ENCODE results near the gene SLC10A7.

DNA sequence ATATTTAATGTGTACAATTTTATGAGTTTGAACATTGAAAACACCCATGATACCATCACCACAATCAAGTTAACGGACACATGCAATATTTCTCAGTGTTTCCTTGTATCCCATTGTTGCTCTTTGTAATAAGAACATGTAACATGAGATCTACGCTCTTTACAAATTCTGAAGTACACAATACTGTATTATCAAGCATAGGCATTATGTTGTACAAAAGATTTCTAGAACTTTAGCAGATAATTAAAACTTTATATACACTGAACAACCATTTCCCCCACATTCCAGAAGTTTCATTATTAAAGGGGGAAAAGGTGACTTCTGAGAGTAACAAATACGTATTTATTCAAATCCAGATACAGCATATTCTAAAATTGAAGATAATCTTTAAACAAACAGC lies 114.5 kb downstream of the SLC10A7 start:
- TF ChIP-seq SETDB1 (CRISPR knock-in tag; IDR thresholded peaks at IDR 0.05; ENCODE audit: borderline replicate concordance) (no peak), KDM5A (IDR thresholded peaks at IDR 0.05; ENCODE audit: borderline replicate concordance, low read length) (no peak), ZNF256 (CRISPR knock-in tag; conservative IDR thresholded peaks at IDR 0.05) (no peak), CHCHD3 (CRISPR knock-in tag; IDR thresholded peaks at IDR 0.05) (no peak), DNMT3B (CRISPR knock-in tag; conservative IDR thresholded peaks at IDR 0.05) (no peak)
- TF ChIP-seq, protein P1, sequence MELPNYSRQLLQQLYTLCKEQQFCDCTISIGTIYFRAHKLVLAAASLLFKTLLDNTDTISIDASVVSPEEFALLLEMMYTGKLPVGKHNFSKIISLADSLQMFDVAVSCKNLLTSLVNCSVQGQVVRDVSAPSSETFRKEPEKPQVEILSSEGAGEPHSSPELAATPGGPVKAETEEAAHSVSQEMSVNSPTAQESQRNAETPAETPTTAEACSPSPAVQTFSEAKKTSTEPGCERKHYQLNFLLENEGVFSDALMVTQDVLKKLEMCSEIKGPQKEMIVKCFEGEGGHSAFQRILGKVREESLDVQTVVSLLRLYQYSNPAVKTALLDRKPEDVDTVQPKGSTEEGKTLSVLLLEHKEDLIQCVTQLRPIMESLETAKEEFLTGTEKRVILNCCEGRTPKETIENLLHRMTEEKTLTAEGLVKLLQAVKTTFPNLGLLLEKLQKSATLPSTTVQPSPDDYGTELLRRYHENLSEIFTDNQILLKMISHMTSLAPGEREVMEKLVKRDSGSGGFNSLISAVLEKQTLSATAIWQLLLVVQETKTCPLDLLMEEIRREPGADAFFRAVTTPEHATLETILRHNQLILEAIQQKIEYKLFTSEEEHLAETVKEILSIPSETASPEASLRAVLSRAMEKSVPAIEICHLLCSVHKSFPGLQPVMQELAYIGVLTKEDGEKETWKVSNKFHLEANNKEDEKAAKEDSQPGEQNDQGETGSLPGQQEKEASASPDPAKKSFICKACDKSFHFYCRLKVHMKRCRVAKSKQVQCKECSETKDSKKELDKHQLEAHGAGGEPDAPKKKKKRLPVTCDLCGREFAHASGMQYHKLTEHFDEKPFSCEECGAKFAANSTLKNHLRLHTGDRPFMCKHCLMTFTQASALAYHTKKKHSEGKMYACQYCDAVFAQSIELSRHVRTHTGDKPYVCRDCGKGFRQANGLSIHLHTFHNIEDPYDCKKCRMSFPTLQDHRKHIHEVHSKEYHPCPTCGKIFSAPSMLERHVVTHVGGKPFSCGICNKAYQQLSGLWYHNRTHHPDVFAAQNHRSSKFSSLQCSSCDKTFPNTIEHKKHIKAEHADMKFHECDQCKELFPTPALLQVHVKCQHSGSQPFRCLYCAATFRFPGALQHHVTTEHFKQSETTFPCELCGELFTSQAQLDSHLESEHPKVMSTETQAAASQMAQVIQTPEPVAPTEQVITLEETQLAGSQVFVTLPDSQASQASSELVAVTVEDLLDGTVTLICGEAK (IDR thresholded peaks at IDR 0.05) = no peak
- TF ChIP-seq, protein P1 (CRISPR knock-in tag; IDR thresholded peaks at IDR 0.05) = no peak
- TF ChIP-seq, protein P2, sequence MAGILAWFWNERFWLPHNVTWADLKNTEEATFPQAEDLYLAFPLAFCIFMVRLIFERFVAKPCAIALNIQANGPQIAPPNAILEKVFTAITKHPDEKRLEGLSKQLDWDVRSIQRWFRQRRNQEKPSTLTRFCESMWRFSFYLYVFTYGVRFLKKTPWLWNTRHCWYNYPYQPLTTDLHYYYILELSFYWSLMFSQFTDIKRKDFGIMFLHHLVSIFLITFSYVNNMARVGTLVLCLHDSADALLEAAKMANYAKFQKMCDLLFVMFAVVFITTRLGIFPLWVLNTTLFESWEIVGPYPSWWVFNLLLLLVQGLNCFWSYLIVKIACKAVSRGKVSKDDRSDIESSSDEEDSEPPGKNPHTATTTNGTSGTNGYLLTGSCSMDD (CRISPR knock-in tag; IDR thresholded peaks at IDR 0.05) = no peak
- TF ChIP-seq, protein P3, sequence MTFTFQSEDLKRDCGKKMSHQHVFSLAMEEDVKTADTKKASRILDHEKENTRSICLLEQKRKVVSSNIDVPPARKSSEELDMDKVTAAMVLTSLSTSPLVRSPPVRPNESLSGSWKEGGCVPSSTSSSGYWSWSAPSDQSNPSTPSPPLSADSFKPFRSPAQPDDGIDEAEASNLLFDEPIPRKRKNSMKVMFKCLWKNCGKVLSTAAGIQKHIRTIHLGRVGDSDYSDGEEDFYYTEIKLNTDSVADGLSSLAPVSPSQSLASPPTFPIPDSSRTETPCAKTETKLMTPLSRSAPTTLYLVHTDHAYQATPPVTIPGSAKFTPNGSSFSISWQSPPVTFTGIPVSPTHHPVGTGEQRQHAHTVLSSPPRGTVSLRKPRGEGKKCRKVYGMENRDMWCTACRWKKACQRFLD (CRISPR knock-in tag; IDR thresholded peaks at IDR 0.05; ENCODE audit: borderline replicate concordance) = no peak
- TF ChIP-seq, protein P4, sequence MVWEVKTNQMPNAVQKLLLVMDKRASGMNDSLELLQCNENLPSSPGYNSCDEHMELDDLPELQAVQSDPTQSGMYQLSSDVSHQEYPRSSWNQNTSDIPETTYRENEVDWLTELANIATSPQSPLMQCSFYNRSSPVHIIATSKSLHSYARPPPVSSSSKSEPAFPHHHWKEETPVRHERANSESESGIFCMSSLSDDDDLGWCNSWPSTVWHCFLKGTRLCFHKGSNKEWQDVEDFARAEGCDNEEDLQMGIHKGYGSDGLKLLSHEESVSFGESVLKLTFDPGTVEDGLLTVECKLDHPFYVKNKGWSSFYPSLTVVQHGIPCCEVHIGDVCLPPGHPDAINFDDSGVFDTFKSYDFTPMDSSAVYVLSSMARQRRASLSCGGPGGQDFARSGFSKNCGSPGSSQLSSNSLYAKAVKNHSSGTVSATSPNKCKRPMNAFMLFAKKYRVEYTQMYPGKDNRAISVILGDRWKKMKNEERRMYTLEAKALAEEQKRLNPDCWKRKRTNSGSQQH (CRISPR knock-in tag; IDR thresholded peaks at IDR 0.05; ENCODE audit: low read depth) = no peak
- TF ChIP-seq, protein P5, sequence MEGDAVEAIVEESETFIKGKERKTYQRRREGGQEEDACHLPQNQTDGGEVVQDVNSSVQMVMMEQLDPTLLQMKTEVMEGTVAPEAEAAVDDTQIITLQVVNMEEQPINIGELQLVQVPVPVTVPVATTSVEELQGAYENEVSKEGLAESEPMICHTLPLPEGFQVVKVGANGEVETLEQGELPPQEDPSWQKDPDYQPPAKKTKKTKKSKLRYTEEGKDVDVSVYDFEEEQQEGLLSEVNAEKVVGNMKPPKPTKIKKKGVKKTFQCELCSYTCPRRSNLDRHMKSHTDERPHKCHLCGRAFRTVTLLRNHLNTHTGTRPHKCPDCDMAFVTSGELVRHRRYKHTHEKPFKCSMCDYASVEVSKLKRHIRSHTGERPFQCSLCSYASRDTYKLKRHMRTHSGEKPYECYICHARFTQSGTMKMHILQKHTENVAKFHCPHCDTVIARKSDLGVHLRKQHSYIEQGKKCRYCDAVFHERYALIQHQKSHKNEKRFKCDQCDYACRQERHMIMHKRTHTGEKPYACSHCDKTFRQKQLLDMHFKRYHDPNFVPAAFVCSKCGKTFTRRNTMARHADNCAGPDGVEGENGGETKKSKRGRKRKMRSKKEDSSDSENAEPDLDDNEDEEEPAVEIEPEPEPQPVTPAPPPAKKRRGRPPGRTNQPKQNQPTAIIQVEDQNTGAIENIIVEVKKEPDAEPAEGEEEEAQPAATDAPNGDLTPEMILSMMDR (CRISPR knock-in tag; IDR thresholded peaks at IDR 0.05) = no peak
- TF ChIP-seq, protein P6, sequence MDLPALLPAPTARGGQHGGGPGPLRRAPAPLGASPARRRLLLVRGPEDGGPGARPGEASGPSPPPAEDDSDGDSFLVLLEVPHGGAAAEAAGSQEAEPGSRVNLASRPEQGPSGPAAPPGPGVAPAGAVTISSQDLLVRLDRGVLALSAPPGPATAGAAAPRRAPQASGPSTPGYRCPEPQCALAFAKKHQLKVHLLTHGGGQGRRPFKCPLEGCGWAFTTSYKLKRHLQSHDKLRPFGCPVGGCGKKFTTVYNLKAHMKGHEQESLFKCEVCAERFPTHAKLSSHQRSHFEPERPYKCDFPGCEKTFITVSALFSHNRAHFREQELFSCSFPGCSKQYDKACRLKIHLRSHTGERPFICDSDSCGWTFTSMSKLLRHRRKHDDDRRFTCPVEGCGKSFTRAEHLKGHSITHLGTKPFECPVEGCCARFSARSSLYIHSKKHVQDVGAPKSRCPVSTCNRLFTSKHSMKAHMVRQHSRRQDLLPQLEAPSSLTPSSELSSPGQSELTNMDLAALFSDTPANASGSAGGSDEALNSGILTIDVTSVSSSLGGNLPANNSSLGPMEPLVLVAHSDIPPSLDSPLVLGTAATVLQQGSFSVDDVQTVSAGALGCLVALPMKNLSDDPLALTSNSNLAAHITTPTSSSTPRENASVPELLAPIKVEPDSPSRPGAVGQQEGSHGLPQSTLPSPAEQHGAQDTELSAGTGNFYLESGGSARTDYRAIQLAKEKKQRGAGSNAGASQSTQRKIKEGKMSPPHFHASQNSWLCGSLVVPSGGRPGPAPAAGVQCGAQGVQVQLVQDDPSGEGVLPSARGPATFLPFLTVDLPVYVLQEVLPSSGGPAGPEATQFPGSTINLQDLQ (CRISPR knock-in tag; IDR thresholded peaks at IDR 0.05) = no peak

Data from HepG2 (cell line).